GM19193 (cell line): ENCODE measurements around the gene GSG1L2.

Experiments
- POLR2A ChIP-seq: IDR thresholded peaks from 4 replicates; pipeline ENCODE4 v1.6.1; 2011; ENCODE audit not compliant: insufficient read depth, insufficient read length; ENCODE audit errors: extremely low read depth

GSG1L2 gene

GRCh38 chr17:9810100-9810949 lies 11.6 kb downstream of the GSG1L2 start:
- no peak for TF ChIP-seq POLR2A

- TF ChIP-seq POLR2A: no peak
Measured at GRCh38 chr17:9809409-9809808, 12.5 kb downstream of the GSG1L2 start.

GRCh38 chr17:9806699-9807098 lies 15.2 kb downstream of the GSG1L2 start:
- TF ChIP-seq POLR2A: no peak

GRCh38 chr17:9805769-9806168 lies 16.1 kb downstream of the GSG1L2 start:
- no peak for TF ChIP-seq POLR2A

- TF ChIP-seq POLR2A: no peak
Measured at GRCh38 chr17:9802697-9803096, 19.2 kb downstream of the GSG1L2 start.

GRCh38 chr17:9802294-9802693 lies 19.6 kb downstream of the GSG1L2 start:
- no peak for TF ChIP-seq POLR2A

- TF ChIP-seq POLR2A: no peak
Measured at GRCh38 chr17:9801505-9801904, 20.4 kb downstream of the GSG1L2 start.

- TF ChIP-seq POLR2A: no peak
Measured at GRCh38 chr17:9798724-9799123, 23.2 kb downstream of the GSG1L2 start.

GRCh38 chr17:9798008-9798407 lies 23.9 kb downstream of the GSG1L2 start:
- TF ChIP-seq POLR2A: no peak

GRCh38 chr17:9792181-9792840 lies 29.6 kb downstream of the GSG1L2 start:
- no peak for TF ChIP-seq POLR2A

- no peak for TF ChIP-seq POLR2A
Measured at GRCh38 chr17:9790889-9791876, 30.7 kb downstream of the GSG1L2 start, which contains the start of gene DHRS7C. TSS of gene DHRS7C (minus strand) at chr17:9791592. CDS start at chr17:9791284, 308 bp downstream.

GRCh38 chr17:9790316-9790715 lies 31.6 kb downstream of the GSG1L2 start:
- no peak for TF ChIP-seq POLR2A

GRCh38 chr17:9788601-9789000 lies 33.3 kb downstream of the GSG1L2 start:
- no peak for TF ChIP-seq POLR2A

- TF ChIP-seq POLR2A: no peak
Measured at GRCh38 chr17:9784544-9784943, 37.3 kb downstream of the GSG1L2 start.

GRCh38 chr17:9783050-9783449 lies 38.8 kb downstream of the GSG1L2 start:
- no peak for TF ChIP-seq POLR2A
